Stomach (tissue), 9 donors: ENCODE measurements around the gene NES. TPM values are rescaled to one million over a fixed set of nuclear protein-coding genes. Genes with fewer than 3 reads are reported as not detected.

Source experiments
- DNase-seq, 2 donors: peaks; one replicate each; pipeline versions ENCODE4 v3.0.0 to v3.0.0-alpha.2; 2013 to 2019
- H3K27ac ChIP-seq, 5 donors: fragments of 200-600 bp in 4 of 5; sonication (generic) in 4 of 5; one replicate each; pipeline ENCODE4 v1.5.1; 2013 to 2019; ENCODE audit warnings: mild to moderate bottlenecking in 1 of 5, moderate library complexity in 1 of 5
- H3K27me3 ChIP-seq, 3 donors: fragments of 200-600 bp; sonication (generic); one replicate each; pipeline ENCODE4 v1.5.1; 2017 to 2019; ENCODE audit warnings: mixed run types in 1 of 3
- H3K36me3 ChIP-seq, 4 donors: fragments of 200-600 bp; sonication (generic); 1 replicate in 3 of 4; 2 replicates in 1 of 4; pipeline ENCODE4 v1.5.1; 2016 to 2019
- H3K4me1 ChIP-seq, 4 donors: fragments of 200-600 bp; sonication (generic); one replicate each; pipeline ENCODE4 v1.5.1; 2016 to 2019
- H3K4me3 ChIP-seq, 4 donors: fragments of 200-600 bp; sonication (generic) in 3 of 4; one replicate each; pipeline ENCODE4 v1.5.1; 2016 to 2019; ENCODE audit warnings: mild to moderate bottlenecking in 1 of 4
- H3K9me3 ChIP-seq, 4 donors: fragments of 200-600 bp; sonication (generic); one replicate each; pipeline ENCODE4 v1.5.1; 2016 to 2019
- CTCF ChIP-seq, 7 experiments: fragments of 450-650 bp in 4 of 7; fragments of 200-600 bp in 3 of 7; sonication (generic) in 3 of 7; IDR thresholded peaks; one replicate each; pipeline ENCODE4 v1.5.1; 2016 to 2019; ENCODE audit warnings: antibody characterized with exemption in 7 of 7, control low read depth in 2 of 7, mild to moderate bottlenecking in 1 of 7
- EP300 ChIP-seq: sonication (generic); formaldehyde crosslinking; IDR thresholded peaks from one replicate; pipeline ENCODE4 v1.6.1; 2017; ENCODE audit warnings: antibody characterized with exemption
- POLR2A ChIP-seq, 4 donors: fragments of 450-650 bp; IDR thresholded peaks; one replicate each; pipeline ENCODE4 v1.6.1; 2016; ENCODE audit warnings: antibody characterized with exemption in 4 of 4, control low read depth in 2 of 4, mild to moderate bottlenecking in 1 of 4, moderate library complexity in 1 of 4
- POLR2AphosphoS5 ChIP-seq, 3 donors: sonication (generic); formaldehyde crosslinking; IDR thresholded peaks; one replicate each; pipeline ENCODE4 v1.6.1; 2016; ENCODE audit warnings: antibody characterized with exemption in 3 of 3
- WGBS, 5 donors: extraction: QIAGEN DNeasy Blood & Tissue Kit in 3 of 5; methylation state at CpG; one replicate each; pipeline versions ENCODE4 v1.1.5 to v1.1.7; 2013 to 2018; 5-methylcytosine and 5-hydroxymethylcytosine counted together
- intact Hi-C: fragments of 100-400 bp; cut with DNase I; formaldehyde crosslinking; loops from one replicate; pipeline ENCODE4 v1.15.1; 2023; ENCODE audit warnings: low total_unique reads
- polyA plus RNA-seq, 3 donors: library from polyadenylated mRNA; stranded (reverse); fragments of 200-250 nt; gene quantifications; one replicate each; pipeline ENCODE4 v1.2.3, GENCODE V29; 2013
- total RNA-seq, 5 donors: library from RNA; depleted of rRNA; stranded (reverse); fragments of >200 nt; gene quantifications; one replicate each; pipeline versions ENCODE4 v1.1.0 to v1.2.3, GENCODE V29; 2014 to 2016
- donor health status: healthy with polysubstance abuse.
- donor health status: Bipolar disorder and iron deficiency.
- donor health status: healthy.

The NES gene
- total and polyA plus RNA-seq, 8 donors = 1.7 to 22.3 (median 6.8) TPM

GRCh38 chr1:156665539-156665938 is 11.7 kb downstream of the NES start:
- H3K27me3 ChIP-seq = peaks cover 0 to 16% (median 0%) of the 10 kb centered on the region in 3 donors
- H3K4me3 ChIP-seq = no peak overlapping the region
- intact Hi-C loops = no loop called here
- H3K36me3 ChIP-seq = no peaks in the 10 kb centered on the region
- peaks cover 42 to 87% (median 70%) of the 10 kb centered on the region in 4 donors for H3K4me1 ChIP-seq
- H3K9me3 ChIP-seq = no peaks in the 10 kb centered on the region
- TF ChIP-seq POLR2AphosphoS5 (IDR thresholded peaks at IDR 0.05) (no peak), CTCF (IDR thresholded peaks at IDR 0.05) (no peak), EP300 (no peak), POLR2A (IDR thresholded peaks at IDR 0.05) (no peak)
- peak overlapping the region in 4 of 5 donors; percentile 63 to 88 (median 84) for H3K27ac ChIP-seq
- WGBS, 5 donors = 46 to 66% (median 57%) methylated on average over 3 of the region's 3 CpGs
- DNase-seq = no peak

- Histone ChIP-seq H3K4me1 (peaks cover 46 to 94% (median 77%) of the 10 kb centered on the region in 4 donors), H3K36me3 (no peaks in the 10 kb centered on the region), H3K27ac (peak overlapping the region; percentile 31 to 88 (median 82)), H3K4me3 (no peak overlapping the region), H3K9me3 (no peaks in the 10 kb centered on the region), H3K27me3 (peaks cover 0 to 9% (median 0%) of the 10 kb centered on the region in 3 donors)
- intact Hi-C loops = no loop called here
- WGBS, 5 donors = 20 to 27% (median 24%) methylated on average over 15 to 16 of the region's 16 CpGs
- TF ChIP-seq CTCF (IDR thresholded peaks at IDR 0.05) = no peak
- TF ChIP-seq POLR2AphosphoS5 (IDR thresholded peaks at IDR 0.05) = no peak
- TF ChIP-seq POLR2A (IDR thresholded peaks at IDR 0.05) = no peak
- DNase-seq = peak in 1 of 2 donors; percentile 79
Observed at GRCh38 chr1:156664767-156665411, 12.3 kb downstream of the NES start.

- intact Hi-C loops = no loop called here
- H3K27me3 ChIP-seq = peaks cover 0 to 5% (median 0%) of the 10 kb centered on the region in 3 donors
- H3K27ac ChIP-seq = peak overlapping the region; percentile 31 to 88 (median 82)
- TF ChIP-seq POLR2A (IDR thresholded peaks at IDR 0.05) = no peak
- TF ChIP-seq CTCF (IDR thresholded peaks at IDR 0.05) = no peak
- no peak for TF ChIP-seq EP300
- TF ChIP-seq POLR2AphosphoS5 (IDR thresholded peaks at IDR 0.05) = no peak
- no peaks in the 10 kb centered on the region for H3K36me3 ChIP-seq
- no peaks in the 10 kb centered on the region for H3K9me3 ChIP-seq
- peaks cover 52 to 100% (median 83%) of the 10 kb centered on the region in 4 donors for H3K4me1 ChIP-seq
- DNase-seq = peak in 1 of 2 donors; percentile 43
- H3K4me3 ChIP-seq = no peak overlapping the region
- WGBS, 5 donors = 44 to 58% (median 53%) methylated on average over 5 of the region's 5 CpGs
Observed at GRCh38 chr1:156664046-156664766, 13.0 kb downstream of the NES start.

- 31 to 60% (median 45%) methylated on average over 5 of the region's 5 CpGs for WGBS, 5 donors
- intact Hi-C loops = no loop called here
Observed at GRCh38 chr1:156663178-156663577, 14.0 kb downstream of the NES start.

More at GRCh38 chr1:156663178-156663577, 14.0 kb downstream of the NES start:
- Histone ChIP-seq H3K36me3 (no peaks in the 10 kb centered on the region), H3K4me3 (no peak overlapping the region), H3K27ac (peak overlapping the region in 4 of 5 donors; percentile 67 to 88 (median 84)), H3K4me1 (peaks cover 52 to 94% (median 80%) of the 10 kb centered on the region in 4 donors), H3K27me3 (peaks cover 0 to 10% (median 0%) of the 10 kb centered on the region in 3 donors), H3K9me3 (no peaks in the 10 kb centered on the region)
- TF ChIP-seq POLR2A (IDR thresholded peaks at IDR 0.05) = no peak
- TF ChIP-seq POLR2AphosphoS5 (IDR thresholded peaks at IDR 0.05) = no peak
- DNase-seq = peak in 1 of 2 donors; percentile 71
